Stimulated activated CD8-positive, alpha-beta memory T cell treated with anti-CD3 and anti-CD28 coated beads, Interleukin-4, amount 100 ng/mL, for 1 hour (primary cell): ENCODE data around the gene NUCB1.
"Not testable (repeated sequence)": the region's sequence is repeated elsewhere in the genome, so short reads cannot be mapped to it uniquely, and the experiment has no call there.

Experiments used
- DNase-seq, 2 donors: peaks; one replicate each; pipeline ENCODE4 v3.0.0-alpha.2; 2020; ENCODE audit warnings: low read depth in 2 of 2, low spot score in 1 of 2

NUCB1 gene

GRCh38 chr19:48874303-48875135 lies 25.6 kb upstream of the NUCB1 start:
- DNase-seq = no peak

- not testable (repeated sequence) for DNase-seq
Measured at GRCh38 chr19:48876043-48876981, 23.8 kb upstream of the NUCB1 start.

GRCh38 chr19:48877855-48878195 lies 22.3 kb upstream of the NUCB1 start:
- no peak for DNase-seq

GRCh38 chr19:48878196-48879024 lies 21.7 kb upstream of the NUCB1 start:
- DNase-seq = no peak

- no peak for DNase-seq
Measured at GRCh38 chr19:48879025-48879637, 21.0 kb upstream of the NUCB1 start.

GRCh38 chr19:48879696-48880095 lies 20.4 kb upstream of the NUCB1 start:
- not testable (repeated sequence) for DNase-seq

GRCh38 chr19:48881741-48882657 lies 18.1 kb upstream of the NUCB1 start:
- DNase-seq = no peak

- DNase-seq = no peak
Measured at GRCh38 chr19:48883726-48884125, 16.4 kb upstream of the NUCB1 start.

- DNase-seq = no peak
Measured at GRCh38 chr19:48887861-48888612, 12.1 kb upstream of the NUCB1 start.

- not testable (repeated sequence) for DNase-seq
Measured at GRCh38 chr19:48889496-48889895, 10.6 kb upstream of the NUCB1 start.

GRCh38 chr19:48890551-48890950 lies 9.6 kb upstream of the NUCB1 start:
- DNase-seq = no peak

- DNase-seq = no peak
Measured at GRCh38 chr19:48895226-48895625, 4.9 kb upstream of the NUCB1 start.

- no peak for DNase-seq
Measured at GRCh38 chr19:48896191-48896720, 3.9 kb upstream of the NUCB1 start.

GRCh38 chr19:48897181-48897580 lies 2.9 kb upstream of the NUCB1 start:
- no peak for DNase-seq

GRCh38 chr19:48899386-48899749 lies 744 bp upstream of the NUCB1 start:
- DNase-seq = not testable (repeated sequence)

- DNase-seq = no peak
Measured at GRCh38 chr19:48900477-48901406, 630 bp downstream of the NUCB1 start.

GRCh38 chr19:48902291-48902690 lies 2.2 kb downstream of the NUCB1 start:
- not testable (repeated sequence) for DNase-seq

- DNase-seq = not testable (repeated sequence)
Measured at GRCh38 chr19:48903788-48904187, 3.7 kb downstream of the NUCB1 start.
